HepG2 (cell line): Measurements from ENCODE around the gene KDM3B. TPM values are rescaled to one million over a fixed set of nuclear protein-coding genes. Genes with fewer than 3 reads are reported as not detected.
A peak's percentile ranks its signal among the peaks of the same experiment; 100 is the strongest.

Experiments
- ATAC-seq: fragments of 200-7000 bp; cut with Tn5 transposase; 3 replicates; pipeline ENCODE4 v1.9.1; 2020; ENCODE audit warnings: mild to moderate bottlenecking, moderate library complexity
- Bru-seq: library from RNA; stranded (reverse); fragments of 400-500 nt; gene quantifications from one replicate; lab custom pipeline; 2021; lab: Mats Ljungman, UMichigan
- BruChase-seq, 2 experiments: library from RNA; stranded (reverse); fragments of 400-500 nt; gene quantifications; one replicate each; lab custom pipeline; 2021; lab: Mats Ljungman, UMichigan
- BruUV-seq: library from RNA; stranded (reverse); fragments of 400-500 nt; replicated peaks from 2 replicates; lab custom pipeline; 2021; lab: Mats Ljungman, UMichigan
- CTCF ChIA-PET: fragments of 300-600 bp; formaldehyde crosslinking; extraction: SDS; loops from one replicate; lab custom pipeline; 2021; ENCODE audit warnings: low total read pairs, inconsistent platforms, low intra/inter-chr PET ratio; lab: Yijun Ruan, JAX
- POLR2A ChIA-PET: fragments of 350-600 bp; sonication (Branson Sonifier 250); formaldehyde crosslinking; loops from one replicate; lab custom pipeline; 2020; ENCODE audit warnings: antibody characterized with exemption, inconsistent platforms; lab: Yijun Ruan, JAX
- DNase-seq: peaks from one replicate; pipeline ENCODE4 v3.0.0-alpha.2; 2015; ENCODE audit warnings: low spot score
- FAIRE-seq: peaks from 3 replicates; lab custom pipeline; 2011; peaks lifted over from hg19 to GRCh38; lab: Jason Lieb, UNC
- H2AFZ ChIP-seq: one replicate; pipeline ENCODE4 v1.6.1; 2011; ENCODE audit warnings: low read length, inconsistent platforms
- H3K27ac ChIP-seq: fragments of 300-600 bp; 3 replicates; pipeline ENCODE4 v1.8.0; 2011; ENCODE audit warnings: mixed run types, mild to moderate bottlenecking, mixed read lengths, low read length, inconsistent platforms; ENCODE audit not compliant: insufficient read depth; ENCODE audit errors: extremely low read length
- H3K27me3 ChIP-seq, 2 experiments: fragments of 200-600 bp in 1 of 2; 2 replicates in 1 of 2; 3 replicates in 1 of 2; pipeline versions ENCODE4 v1.6.0 to v1.8.0; 2011; ENCODE audit warnings: low read length in 2 of 2, mild to moderate bottlenecking in 2 of 2, moderate library complexity in 2 of 2, inconsistent platforms in 1 of 2; ENCODE audit not compliant: insufficient read depth in 2 of 2, control insufficient read depth in 1 of 2
- H3K36me3 ChIP-seq, 2 experiments: fragments of 200-600 bp in 1 of 2; replicated peaks in 1 of 2; 2 replicates in 1 of 2; 3 replicates in 1 of 2; pipeline versions ENCODE4 v1.5.1 to v1.8.0; 2011; ENCODE audit warnings: low read length in 2 of 2, inconsistent platforms in 1 of 2; ENCODE audit not compliant: insufficient read depth in 2 of 2, control insufficient read depth in 1 of 2
- H3K4me1 ChIP-seq: 2 replicates; pipeline ENCODE4 v1.5.1; 2012; ENCODE audit warnings: low read length, inconsistent platforms; ENCODE audit not compliant: insufficient read depth
- H3K4me2 ChIP-seq: 2 replicates; pipeline ENCODE4 v1.6.0; 2011; ENCODE audit warnings: low read depth, low read length, inconsistent platforms
- H3K4me3 ChIP-seq, 3 experiments: fragments of 200-600 bp in 1 of 3; sonication (generic), shearing (Covaris generic) in 1 of 3; replicated peaks in 1 of 3; 2 replicates each; pipeline ENCODE4 v1.5.1; 2011 to 2016; ENCODE audit warnings: low read length in 3 of 3, inconsistent platforms in 2 of 3, low read depth in 2 of 3, mild to moderate bottlenecking in 2 of 3, control low read depth in 1 of 3, mixed read lengths in 1 of 3; ENCODE audit not compliant: insufficient read depth in 1 of 3
- H3K79me2 ChIP-seq: one replicate; pipeline ENCODE4 v1.6.1; 2011; ENCODE audit warnings: low read length, inconsistent platforms; ENCODE audit not compliant: insufficient read depth
- H3K9ac ChIP-seq: 2 replicates; pipeline ENCODE4 v1.6.0; 2011; ENCODE audit warnings: mild to moderate bottlenecking, low read depth, low read length, inconsistent platforms; ENCODE audit not compliant: insufficient read depth
- H3K9me3 ChIP-seq: 2 replicates; pipeline ENCODE4 v1.5.1; 2012; ENCODE audit warnings: mild to moderate bottlenecking, low read length
- H4K20me1 ChIP-seq: 2 replicates; pipeline ENCODE4 v1.6.0; 2011; ENCODE audit warnings: inconsistent platforms, mild to moderate bottlenecking, low read length, moderate library complexity; ENCODE audit not compliant: insufficient read depth
- CHD2 ChIP-seq: IDR thresholded peaks from 2 replicates; pipeline ENCODE4 v1.6.1; 2011; ENCODE audit warnings: low read depth, low read length, improper control_type of control experiment
- MTA1 ChIP-seq: sonication (generic); formaldehyde crosslinking; IDR thresholded peaks from 2 replicates; pipeline ENCODE4 v1.4.0; 2020; ENCODE audit warnings: missing genetic modification reagents, mild to moderate bottlenecking, borderline replicate concordance
- NCOR1 ChIP-seq: fragments of 200-600 bp; sonication (generic); IDR thresholded peaks from 2 replicates; pipeline ENCODE4 v1.7.0; 2017; ENCODE audit warnings: antibody characterized with exemption, low read length, borderline replicate concordance
- SMYD3 ChIP-seq: sonication (generic); formaldehyde crosslinking; IDR thresholded peaks from 2 replicates; pipeline ENCODE4 v1.8.1; 2023; ENCODE audit warnings: mild to moderate bottlenecking, missing genetic modification reagents
- ZBTB3 ChIP-seq: sonication (generic); formaldehyde crosslinking; IDR thresholded peaks from 2 replicates; pipeline ENCODE4 v1.4.0; 2020; ENCODE audit warnings: low read depth, mild to moderate bottlenecking, moderate library complexity, missing genetic modification reagents, borderline replicate concordance
- ZBTB7B ChIP-seq: sonication (generic); formaldehyde crosslinking; IDR thresholded peaks from 2 replicates; pipeline ENCODE4 v1.4.0; 2020; ENCODE audit warnings: missing genetic modification reagents
- ZNF672 ChIP-seq: sonication (generic); formaldehyde crosslinking; IDR thresholded peaks from 2 replicates; pipeline ENCODE4 v1.8.1; 2022; ENCODE audit warnings: missing genetic modification reagents
- WGBS: methylation state at CpG from one replicate; pipeline ENCODE4 v1.1.6; 2017; ENCODE audit warnings: low lambda C conversion rate; 5-methylcytosine and 5-hydroxymethylcytosine counted together
- in situ Hi-C: cut with HindIII; loops from 2 replicates; pipeline ENCODE4 v1.10.0; 2017; ENCODE audit warnings: low pct_unique_long_range_greater_than_20kb; ENCODE audit not compliant: extremely low pct_ligation_motif_present
- intact Hi-C: fragments of 100-400 bp; cut with micrococcal nuclease; formaldehyde crosslinking; loops from one replicate; pipeline ENCODE4 v1.10.0; 2022; ENCODE audit not compliant: unreplicated experiment
- long read RNA-seq, 2 experiments: library from RNA in 1 of 2; library from polyadenylated mRNA in 1 of 2; stranded (forward) in 1 of 2; unstranded in 1 of 2; transcript quantifications; one replicate each; pipeline ENCODE4 v2.0.0, GENCODE V29; 2019 to 2022
- polyA minus RNA-seq, 3 experiments: library from RNA; depleted of rRNA, polyadenylated mRNA; stranded (reverse); fragments of >200 nt; gene quantifications; 2 replicates each; pipeline ENCODE4 v1.2.3, GENCODE V29; 2011; ENCODE audit warnings: low replicate concordance in 1 of 3
- polyA plus RNA-seq, 8 experiments: library from polyadenylated mRNA; depleted of rRNA in 3 of 8; stranded (reverse) in 7 of 8; unstranded in 1 of 8; fragments of >200 nt; fragmentation: Illumina TruSeq in 4 of 8; extraction: Trizol in 4 of 8; gene quantifications; 2 replicates each; pipeline versions ENCODE4 v1.2.1 to v1.2.3, GENCODE V29; 2011 to 2016; ENCODE audit warnings: low read depth in 4 of 8, missing spikeins in 1 of 8, mixed read lengths in 1 of 8; ENCODE audit not compliant: insufficient read depth in 1 of 8
- total RNA-seq, 5 experiments: library from RNA; depleted of rRNA; stranded (reverse); fragments of >200 nt; fragmentation: Illumina TruSeq; extraction: Trizol; gene quantifications; 2 replicates each; pipeline ENCODE4 v1.2.3, GENCODE V29; 2016; ENCODE audit warnings: low read depth in 1 of 5
- TF ChIP-seq, protein P1 (sequence below): sonication (generic); formaldehyde crosslinking; conservative IDR thresholded peaks from 2 replicates; pipeline ENCODE4 v1.4.0; 2020; ENCODE audit warnings: missing genetic modification reagents
- TF ChIP-seq, protein P2 (sequence below): sonication (generic); formaldehyde crosslinking; IDR thresholded peaks from 2 replicates; pipeline ENCODE4 v1.8.0; 2022; ENCODE audit warnings: mild to moderate bottlenecking, missing genetic modification reagents; ENCODE audit not compliant: insufficient replicate concordance

KDM3B gene, protein sequence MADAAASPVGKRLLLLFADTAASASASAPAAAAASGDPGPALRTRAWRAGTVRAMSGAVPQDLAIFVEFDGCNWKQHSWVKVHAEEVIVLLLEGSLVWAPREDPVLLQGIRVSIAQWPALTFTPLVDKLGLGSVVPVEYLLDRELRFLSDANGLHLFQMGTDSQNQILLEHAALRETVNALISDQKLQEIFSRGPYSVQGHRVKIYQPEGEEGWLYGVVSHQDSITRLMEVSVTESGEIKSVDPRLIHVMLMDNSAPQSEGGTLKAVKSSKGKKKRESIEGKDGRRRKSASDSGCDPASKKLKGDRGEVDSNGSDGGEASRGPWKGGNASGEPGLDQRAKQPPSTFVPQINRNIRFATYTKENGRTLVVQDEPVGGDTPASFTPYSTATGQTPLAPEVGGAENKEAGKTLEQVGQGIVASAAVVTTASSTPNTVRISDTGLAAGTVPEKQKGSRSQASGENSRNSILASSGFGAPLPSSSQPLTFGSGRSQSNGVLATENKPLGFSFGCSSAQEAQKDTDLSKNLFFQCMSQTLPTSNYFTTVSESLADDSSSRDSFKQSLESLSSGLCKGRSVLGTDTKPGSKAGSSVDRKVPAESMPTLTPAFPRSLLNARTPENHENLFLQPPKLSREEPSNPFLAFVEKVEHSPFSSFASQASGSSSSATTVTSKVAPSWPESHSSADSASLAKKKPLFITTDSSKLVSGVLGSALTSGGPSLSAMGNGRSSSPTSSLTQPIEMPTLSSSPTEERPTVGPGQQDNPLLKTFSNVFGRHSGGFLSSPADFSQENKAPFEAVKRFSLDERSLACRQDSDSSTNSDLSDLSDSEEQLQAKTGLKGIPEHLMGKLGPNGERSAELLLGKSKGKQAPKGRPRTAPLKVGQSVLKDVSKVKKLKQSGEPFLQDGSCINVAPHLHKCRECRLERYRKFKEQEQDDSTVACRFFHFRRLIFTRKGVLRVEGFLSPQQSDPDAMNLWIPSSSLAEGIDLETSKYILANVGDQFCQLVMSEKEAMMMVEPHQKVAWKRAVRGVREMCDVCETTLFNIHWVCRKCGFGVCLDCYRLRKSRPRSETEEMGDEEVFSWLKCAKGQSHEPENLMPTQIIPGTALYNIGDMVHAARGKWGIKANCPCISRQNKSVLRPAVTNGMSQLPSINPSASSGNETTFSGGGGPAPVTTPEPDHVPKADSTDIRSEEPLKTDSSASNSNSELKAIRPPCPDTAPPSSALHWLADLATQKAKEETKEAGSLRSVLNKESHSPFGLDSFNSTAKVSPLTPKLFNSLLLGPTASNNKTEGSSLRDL (N-terminal part only)
- 34.3 and 47.7 TPM in 2 replicates for total RNA-seq (2016; rRNA removed; fragmentation: Illumina TruSeq; extraction: Trizol)
- total RNA-seq (2016; cell fraction: cytosol; rRNA removed; fragmentation: Illumina TruSeq; extraction: Trizol; ENCODE audit: low read depth), result 7.3 and 7.5 TPM in 2 replicates
- 33.7 and 41.7 TPM in 2 replicates for total RNA-seq (2016; cell fraction: insoluble cytoplasmic fraction; rRNA removed; fragmentation: Illumina TruSeq; extraction: Trizol)
- 14.6 and 15.4 TPM in 2 replicates for total RNA-seq (2016; cell fraction: membrane; rRNA removed; fragmentation: Illumina TruSeq; extraction: Trizol)
- 31.3 and 31.9 TPM in 2 replicates for total RNA-seq (2016; cell fraction: nucleus; rRNA removed; fragmentation: Illumina TruSeq; extraction: Trizol)
- 19.6 and 19.7 TPM in 2 replicates for polyA plus RNA-seq (2011; rRNA removed)
- 9.2 and 12.1 TPM in 2 replicates for polyA plus RNA-seq (2011; cell fraction: cytosol; rRNA removed)
- polyA plus RNA-seq (2011; cell fraction: nucleus; rRNA removed), result 20.4 and 21.1 TPM in 2 replicates
- 21.2 and 24.4 TPM in 2 replicates for polyA plus RNA-seq (2012)
- polyA plus RNA-seq (2016; cell fraction: cytosol; fragmentation: Illumina TruSeq; extraction: Trizol; ENCODE audit: low read depth), result 1.5 TPM in 2 replicates
- polyA plus RNA-seq (2016; cell fraction: insoluble cytoplasmic fraction; fragmentation: Illumina TruSeq; extraction: Trizol; ENCODE audit: low read depth), result 35.2 and 38.8 TPM in 2 replicates
- polyA plus RNA-seq (2016; cell fraction: membrane; fragmentation: Illumina TruSeq; extraction: Trizol; ENCODE audit: low read depth), result 5.1 and 6.0 TPM in 2 replicates
- 43.2 and 50.0 TPM in 2 replicates for polyA plus RNA-seq (2016; cell fraction: nucleus; fragmentation: Illumina TruSeq; extraction: Trizol; ENCODE audit: insufficient read depth, low read depth)
- 32.4 and 40.8 TPM in 2 replicates for polyA minus RNA-seq (2011; rRNA and poly(A)+ RNA removed; ENCODE audit: low replicate concordance)
- 26.1 and 30.4 TPM in 2 replicates for polyA minus RNA-seq (2011; cell fraction: cytosol; rRNA and poly(A)+ RNA removed)
- 37.2 and 39.4 TPM in 2 replicates for polyA minus RNA-seq (2011; cell fraction: nucleus; rRNA and poly(A)+ RNA removed)
- Bru-seq, nascent RNA, result percentile 75 among the genes with signal in this experiment
- BruChase-seq, experiment 1, labeled RNA remaining after a 6-hour chase, result percentile 82 among the genes with signal in this experiment
- BruChase-seq, experiment 2, labeled RNA remaining after a 2-hour chase, result percentile 78 among the genes with signal in this experiment
- long read RNA-seq, experiment 1, partial matches to known transcripts, result 9 of 9 reads
- long read RNA-seq, experiment 1, other reads (novel, unspliced or antisense), result 0 of 9 reads
- long read RNA-seq, experiment 2, full-length matches to known transcripts, result 2 of 51 reads
- long read RNA-seq, experiment 2, partial matches to known transcripts, result 42 of 51 reads
- long read RNA-seq, experiment 2, other reads (novel, unspliced or antisense), result 7 of 51 reads

DNA sequence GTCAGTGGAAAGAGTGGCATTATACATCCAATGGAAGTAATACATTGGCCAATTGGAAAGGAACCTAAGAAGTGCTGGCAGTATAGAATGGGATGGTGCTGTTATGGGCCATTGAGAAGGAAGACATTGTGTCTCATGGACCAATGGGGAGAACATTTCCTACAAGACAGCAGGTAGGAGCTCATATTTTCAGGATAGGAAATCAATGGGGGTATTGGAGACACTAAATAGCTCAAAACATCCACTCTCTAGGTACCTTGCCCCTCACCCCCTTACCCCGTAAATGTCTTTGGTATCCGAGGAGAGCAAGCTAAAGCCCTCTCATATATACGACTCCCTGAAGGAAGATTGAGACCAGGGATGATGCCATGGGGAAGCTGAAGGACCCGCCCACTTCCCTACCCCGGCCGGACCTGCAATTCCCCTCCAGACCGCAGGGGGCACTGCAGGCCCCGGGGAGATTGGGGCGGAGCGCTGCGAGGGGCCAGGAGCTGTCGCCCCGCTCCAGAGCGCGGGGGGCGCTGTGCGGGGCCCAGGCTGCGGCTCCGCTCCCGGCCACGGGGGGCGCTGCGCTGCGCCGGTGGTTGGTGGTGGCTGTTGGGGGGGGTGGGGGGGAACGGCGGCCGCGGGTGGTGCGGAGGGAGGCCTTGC, at the start of gene KDM3B:
Gene KDM3B, plus strand, starts transcription at position 615 of the 651 bp plus-strand sequence. CDS start 111 bp downstream, outside the sequence.
- BruUV-seq, result no TSS peak
- Histone ChIP-seq H3K4me3 (peak within 1 kb of the TSS; percentile 93 to 98 (median 97)), H3K9ac (peak within 1 kb of the TSS; percentile 96), H3K4me1 (peaks cover 20% of the 10 kb centered on the region), H2AFZ (no peak within 1 kb of the TSS), H3K36me3 (peaks cover 0 to 11% of the 10 kb centered on the region in 2 experiments; a peak in 2 of 5 replicates), H3K9me3 (no peaks in the 10 kb centered on the region), H3K27me3 (no peaks in the 10 kb centered on the region; a peak in 1 of 5 replicates), H3K79me2 (peaks cover 40% of the 10 kb centered on the region), H4K20me1 (peaks cover 23% of the 10 kb centered on the region), H3K27ac (peak within 1 kb of the TSS; percentile 86), H3K4me2 (peak within 1 kb of the TSS; percentile 82)
- POLR2A ChIA-PET, result interaction anchor here (0.6 to 6.2 kb wide), 7 partner anchors 12 to 191 kb away, joined by 3 to 111 read pairs (median 4); partner anchors contain the start of genes BRD8, CDC25C, ETF1 and FAM53C
- no peak for FAIRE-seq
- DNase-seq, result peak; percentile 76
- CTCF ChIA-PET, result interaction anchor here (0.6 to 3.2 kb wide), 4 partner anchors 14 to 129 kb away, joined by 3 to 14 read pairs (median 3); partner anchors contain the start of gene FAM53C
- WGBS, result 80% methylated on average over 1 of the region's 30 CpGs
- intact Hi-C loops (loop anchor here (2.0 to 5.0 kb wide), 2 partner anchors 13 to 175 kb away; partner anchors contain the start of genes BRD8, FAM53C and KIF20A), in situ Hi-C loops (no loop called here)
- ATAC-seq, result peak; percentile 63
- no peak for TF ChIP-seq SMYD3 (CRISPR knock-in tag)
- no peak for TF ChIP-seq NCOR1
- no peak for TF ChIP-seq ZNF672 (CRISPR knock-in tag)
- TF ChIP-seq ZBTB7B (CRISPR knock-in tag), result peak; percentile 47; the same call in 1 of the 2 replicates
- no peak for TF ChIP-seq MTA1
- TF ChIP-seq, protein P1, sequence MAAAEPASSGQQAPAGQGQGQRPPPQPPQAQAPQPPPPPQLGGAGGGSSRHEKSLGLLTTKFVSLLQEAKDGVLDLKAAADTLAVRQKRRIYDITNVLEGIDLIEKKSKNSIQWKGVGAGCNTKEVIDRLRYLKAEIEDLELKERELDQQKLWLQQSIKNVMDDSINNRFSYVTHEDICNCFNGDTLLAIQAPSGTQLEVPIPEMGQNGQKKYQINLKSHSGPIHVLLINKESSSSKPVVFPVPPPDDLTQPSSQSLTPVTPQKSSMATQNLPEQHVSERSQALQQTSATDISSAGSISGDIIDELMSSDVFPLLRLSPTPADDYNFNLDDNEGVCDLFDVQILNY, result no peak
- TF ChIP-seq CHD2, result peak; percentile 43; the same call in 1 of the 2 replicates
- TF ChIP-seq, protein P2, sequence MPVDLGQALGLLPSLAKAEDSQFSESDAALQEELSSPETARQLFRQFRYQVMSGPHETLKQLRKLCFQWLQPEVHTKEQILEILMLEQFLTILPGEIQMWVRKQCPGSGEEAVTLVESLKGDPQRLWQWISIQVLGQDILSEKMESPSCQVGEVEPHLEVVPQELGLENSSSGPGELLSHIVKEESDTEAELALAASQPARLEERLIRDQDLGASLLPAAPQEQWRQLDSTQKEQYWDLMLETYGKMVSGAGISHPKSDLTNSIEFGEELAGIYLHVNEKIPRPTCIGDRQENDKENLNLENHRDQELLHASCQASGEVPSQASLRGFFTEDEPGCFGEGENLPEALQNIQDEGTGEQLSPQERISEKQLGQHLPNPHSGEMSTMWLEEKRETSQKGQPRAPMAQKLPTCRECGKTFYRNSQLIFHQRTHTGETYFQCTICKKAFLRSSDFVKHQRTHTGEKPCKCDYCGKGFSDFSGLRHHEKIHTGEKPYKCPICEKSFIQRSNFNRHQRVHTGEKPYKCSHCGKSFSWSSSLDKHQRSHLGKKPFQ (CRISPR knock-in tag), result no peak
- TF ChIP-seq ZBTB3 (CRISPR knock-in tag), result no peak
